ENCODE results near the gene ZC3H12C. TPM values are rescaled to one million over a fixed set of nuclear protein-coding genes. Genes with fewer than 3 reads are reported as not detected.

The ZC3H12C gene
- total and polyA plus RNA-seq, 9 donors: 2.5 to 21.0 (median 16.2) TPM

GRCh38 chr11:110148775-110149744 lies 55.9 kb downstream of the ZC3H12C start:
- Histone ChIP-seq H3K36me3 (no peaks in the 10 kb centered on the region), H3K27me3 (no peaks in the 10 kb centered on the region), H3K27ac (no peak overlapping the region), H3K4me1 (ENCODE audit: insufficient read depth) (peaks cover 4% of the 10 kb centered on the region), H3K9me3 (no peaks in the 10 kb centered on the region), H3K4me3 (no peak overlapping the region)
- TF ChIP-seq POLR2A (IDR thresholded peaks at IDR 0.05) (no peak), EP300 (IDR thresholded peaks at IDR 0.05) (no peak)
- TF ChIP-seq, protein P1, sequence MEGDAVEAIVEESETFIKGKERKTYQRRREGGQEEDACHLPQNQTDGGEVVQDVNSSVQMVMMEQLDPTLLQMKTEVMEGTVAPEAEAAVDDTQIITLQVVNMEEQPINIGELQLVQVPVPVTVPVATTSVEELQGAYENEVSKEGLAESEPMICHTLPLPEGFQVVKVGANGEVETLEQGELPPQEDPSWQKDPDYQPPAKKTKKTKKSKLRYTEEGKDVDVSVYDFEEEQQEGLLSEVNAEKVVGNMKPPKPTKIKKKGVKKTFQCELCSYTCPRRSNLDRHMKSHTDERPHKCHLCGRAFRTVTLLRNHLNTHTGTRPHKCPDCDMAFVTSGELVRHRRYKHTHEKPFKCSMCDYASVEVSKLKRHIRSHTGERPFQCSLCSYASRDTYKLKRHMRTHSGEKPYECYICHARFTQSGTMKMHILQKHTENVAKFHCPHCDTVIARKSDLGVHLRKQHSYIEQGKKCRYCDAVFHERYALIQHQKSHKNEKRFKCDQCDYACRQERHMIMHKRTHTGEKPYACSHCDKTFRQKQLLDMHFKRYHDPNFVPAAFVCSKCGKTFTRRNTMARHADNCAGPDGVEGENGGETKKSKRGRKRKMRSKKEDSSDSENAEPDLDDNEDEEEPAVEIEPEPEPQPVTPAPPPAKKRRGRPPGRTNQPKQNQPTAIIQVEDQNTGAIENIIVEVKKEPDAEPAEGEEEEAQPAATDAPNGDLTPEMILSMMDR (IDR thresholded peaks at IDR 0.05): no peak
- WGBS, 3 donors: 66 to 83% (median 67%) methylated on average over 9 of the region's 9 CpGs
- no peak for DNase-seq
- intact Hi-C loops (cut with DNase I): no loop called here

DNA sequence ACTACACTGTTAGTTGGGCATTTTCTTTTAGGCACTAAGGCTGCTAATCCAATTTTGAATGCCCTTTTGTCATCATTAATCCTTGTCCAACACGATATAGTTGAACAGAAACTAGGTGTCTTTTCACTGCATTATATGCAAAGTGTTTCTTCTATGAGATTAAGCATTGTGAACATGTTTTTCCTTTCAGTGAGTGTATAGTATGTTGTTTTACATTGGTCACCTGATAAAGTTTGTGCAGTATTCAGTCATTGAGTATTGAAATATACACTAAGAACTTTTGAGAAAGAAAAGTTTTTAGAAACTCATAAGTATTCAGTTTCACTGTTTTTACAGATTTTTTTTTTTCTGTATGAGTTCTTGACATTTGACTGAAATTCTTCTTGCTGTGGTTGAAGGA lies 59.0 kb downstream of the ZC3H12C start:
- Histone ChIP-seq H3K4me3 (no peak overlapping the region), H3K27me3 (no peaks in the 10 kb centered on the region), H3K9me3 (no peaks in the 10 kb centered on the region), H3K4me1 (ENCODE audit: insufficient read depth) (peaks cover 4% of the 10 kb centered on the region), H3K36me3 (no peaks in the 10 kb centered on the region), H3K27ac (no peak overlapping the region)
- no peak for TF ChIP-seq POLR2A (IDR thresholded peaks at IDR 0.05)
- TF ChIP-seq, protein P1 (IDR thresholded peaks at IDR 0.05): no peak
- no peak for TF ChIP-seq EP300 (IDR thresholded peaks at IDR 0.05)
- intact Hi-C loops (cut with DNase I): no loop called here
- WGBS, 3 donors: 45 to 83% (median 55%) methylated on average over 1 of the region's 1 CpG
- DNase-seq: no peak

GRCh38 chr11:110153474-110153873 lies 60.3 kb downstream of the ZC3H12C start:
- Histone ChIP-seq H3K4me1 (ENCODE audit: insufficient read depth) (peaks cover 3% of the 10 kb centered on the region), H3K27me3 (no peaks in the 10 kb centered on the region), H3K9me3 (no peaks in the 10 kb centered on the region), H3K36me3 (no peaks in the 10 kb centered on the region), H3K4me3 (no peak overlapping the region), H3K27ac (no peak overlapping the region)
- no peak for DNase-seq
- no peak for TF ChIP-seq EP300 (IDR thresholded peaks at IDR 0.05)
- TF ChIP-seq, protein P1 (IDR thresholded peaks at IDR 0.05): no peak
- TF ChIP-seq POLR2A (IDR thresholded peaks at IDR 0.05): no peak
- intact Hi-C loops (cut with DNase I): no loop called here

DNA sequence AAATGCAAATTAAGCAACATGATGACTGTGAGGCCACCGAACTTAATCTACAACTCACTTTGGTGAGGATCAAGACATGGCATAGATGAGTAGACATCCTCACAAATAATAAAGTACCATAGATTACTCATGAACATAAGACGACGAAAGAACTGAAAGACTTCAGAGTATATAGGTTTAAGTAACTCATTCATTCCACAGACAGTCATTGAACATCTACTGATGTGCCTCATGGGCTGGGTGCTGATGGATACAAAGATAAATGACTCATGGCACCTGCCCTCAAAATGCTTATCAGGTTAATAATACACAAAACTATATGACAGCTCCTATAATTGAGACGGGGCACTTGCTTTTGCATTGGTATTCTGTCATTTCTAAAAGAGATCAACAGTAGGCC lies 63.3 kb downstream of the ZC3H12C start:
- DNase-seq: no peak
- Histone ChIP-seq H3K4me1 (ENCODE audit: insufficient read depth) (peaks cover 3% of the 10 kb centered on the region), H3K36me3 (no peaks in the 10 kb centered on the region), H3K27ac (no peak overlapping the region), H3K4me3 (no peak overlapping the region), H3K9me3 (no peaks in the 10 kb centered on the region), H3K27me3 (no peaks in the 10 kb centered on the region)
- WGBS, 3 donors: 95 to 98% (median 97%) methylated on average over 4 of the region's 4 CpGs
- intact Hi-C loops (cut with DNase I): no loop called here
- TF ChIP-seq POLR2A (IDR thresholded peaks at IDR 0.05) (no peak), EP300 (IDR thresholded peaks at IDR 0.05) (no peak)
- TF ChIP-seq, protein P1 (IDR thresholded peaks at IDR 0.05): no peak

Measured in ovary (tissue), 9 donors.